ENCODE data around the gene PRR33.
"Not testable (repeated sequence)": the region's sequence is repeated elsewhere in the genome, so short reads cannot be mapped to it uniquely, and the experiment has no call there.

PRR33 gene

DNA sequence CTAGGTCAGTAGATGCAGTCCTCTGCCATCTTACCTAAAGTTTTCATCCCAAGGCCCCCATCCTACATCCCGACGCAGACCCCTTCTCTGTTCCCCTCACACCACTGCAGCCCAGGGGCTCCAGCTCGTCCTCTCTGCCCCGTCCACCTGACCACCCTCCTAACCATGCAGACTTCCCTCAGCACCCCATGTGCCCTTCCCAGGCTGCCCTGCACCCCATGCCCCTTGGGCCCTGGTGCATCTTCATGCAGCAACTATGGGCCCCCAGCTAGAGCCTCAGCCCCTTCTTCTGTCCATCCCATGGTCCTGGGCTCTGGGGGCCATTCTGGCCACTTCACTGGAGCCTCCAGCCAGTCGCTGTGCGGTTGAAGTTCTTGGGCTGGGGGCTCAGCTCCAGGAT, 2.9 kb downstream of the PRR33 start:
- no peak for DNase-seq

DNA sequence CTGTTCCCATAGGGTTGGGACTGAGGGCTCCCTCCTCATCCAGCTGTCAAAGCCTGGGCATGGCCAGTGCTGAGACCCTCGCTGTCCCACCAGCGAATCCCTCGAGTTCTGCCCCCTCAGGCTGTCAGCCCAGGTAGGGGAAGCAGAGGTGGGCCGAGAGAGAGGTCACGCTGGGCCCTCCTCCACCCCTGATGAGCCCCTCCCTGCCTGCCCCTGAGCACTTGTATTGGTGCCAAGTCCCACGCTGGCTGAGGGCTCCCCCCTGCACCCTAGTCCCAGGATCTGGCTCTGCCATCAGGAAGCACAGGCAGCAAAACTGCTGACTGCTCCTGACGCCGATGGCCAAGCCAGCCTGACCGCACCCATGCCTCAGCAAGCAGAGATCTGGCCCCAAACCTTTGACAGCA, 3.3 kb downstream of the PRR33 start:
- DNase-seq, result no peak

DNA sequence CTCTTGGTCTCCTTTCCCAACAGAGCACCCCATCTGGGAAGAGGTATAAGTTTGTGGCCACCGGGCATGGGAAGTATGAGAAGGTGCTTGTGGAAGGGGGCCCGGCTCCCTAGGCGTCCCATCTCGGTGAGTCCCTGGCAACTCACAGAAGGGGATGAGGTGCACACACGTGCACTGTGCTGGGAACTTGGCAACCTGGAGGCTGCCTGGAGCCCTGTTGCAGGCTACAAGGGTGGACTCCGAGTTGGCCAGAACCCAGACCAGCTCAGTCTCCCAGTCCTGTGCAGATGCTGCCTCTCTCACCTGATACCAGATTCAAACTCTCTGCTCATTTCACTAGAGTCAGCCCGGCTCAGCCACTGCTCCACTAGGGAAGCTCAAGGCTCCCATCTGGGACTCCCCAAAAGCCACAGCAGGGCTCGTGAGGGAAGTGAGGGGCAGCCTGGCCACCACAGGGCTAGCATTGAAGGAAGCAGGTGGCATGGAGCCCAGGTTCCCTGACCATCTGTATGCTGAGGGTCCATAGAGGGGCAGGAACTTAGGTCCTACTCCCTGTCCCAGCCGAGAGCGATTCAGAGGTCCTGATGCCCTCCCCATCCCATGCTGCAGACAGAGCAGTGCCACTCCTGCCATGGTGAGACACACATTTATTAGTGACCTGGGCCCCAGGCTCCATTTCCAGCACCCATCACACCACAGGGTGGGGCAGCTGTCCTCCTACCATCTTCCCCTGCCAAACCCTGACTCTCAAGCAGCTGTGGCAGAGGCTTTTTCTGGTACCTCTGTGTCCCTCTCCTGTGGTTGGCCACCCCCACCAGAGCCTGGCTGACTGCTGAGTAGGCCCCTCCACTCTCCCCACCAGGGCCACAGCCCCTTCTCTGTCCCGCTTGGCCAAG, 4.0 kb downstream of the PRR33 start:
- no peak for DNase-seq

DNA sequence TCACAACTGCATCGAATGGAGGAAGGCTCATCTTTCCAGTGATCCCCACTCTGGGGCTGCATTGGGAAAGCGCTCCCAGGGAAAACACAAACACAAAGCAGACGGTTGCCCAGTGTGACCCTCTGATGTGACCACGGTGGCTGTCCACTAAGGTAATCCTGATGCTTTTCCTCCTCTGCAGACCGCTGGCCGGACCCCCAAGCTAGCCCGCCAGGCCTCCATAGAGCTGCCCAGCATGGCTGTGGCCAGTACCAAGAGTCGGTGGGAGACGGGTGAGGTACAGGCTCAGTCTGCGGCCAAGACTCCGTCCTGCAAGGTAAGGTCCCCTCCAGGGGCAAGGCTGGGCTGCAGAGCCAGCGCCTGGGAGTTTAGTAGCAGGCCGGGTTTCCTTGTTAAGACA, 5.1 kb downstream of the PRR33 start:
- DNase-seq, result not testable (repeated sequence)

DNA sequence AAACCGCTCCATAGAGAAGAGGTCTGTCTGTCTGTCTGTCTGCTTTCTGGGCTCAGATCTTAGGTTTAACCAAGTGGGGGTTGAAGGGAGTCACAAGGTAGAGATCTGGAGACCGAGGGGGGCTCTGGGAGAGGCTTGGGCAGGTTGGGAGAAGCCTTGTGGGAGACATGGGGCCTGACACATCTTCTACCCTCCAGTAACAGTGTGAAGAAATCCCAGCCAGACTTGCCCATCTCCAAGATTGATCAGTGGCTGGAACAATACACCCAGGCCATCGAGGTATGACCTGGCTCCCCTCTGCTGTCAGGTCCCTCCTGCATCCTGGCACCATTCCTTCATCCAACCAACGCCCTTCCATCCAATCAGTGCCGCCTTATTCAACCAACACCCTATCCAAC, 7.4 kb downstream of the PRR33 start:
- no peak for DNase-seq

DNA sequence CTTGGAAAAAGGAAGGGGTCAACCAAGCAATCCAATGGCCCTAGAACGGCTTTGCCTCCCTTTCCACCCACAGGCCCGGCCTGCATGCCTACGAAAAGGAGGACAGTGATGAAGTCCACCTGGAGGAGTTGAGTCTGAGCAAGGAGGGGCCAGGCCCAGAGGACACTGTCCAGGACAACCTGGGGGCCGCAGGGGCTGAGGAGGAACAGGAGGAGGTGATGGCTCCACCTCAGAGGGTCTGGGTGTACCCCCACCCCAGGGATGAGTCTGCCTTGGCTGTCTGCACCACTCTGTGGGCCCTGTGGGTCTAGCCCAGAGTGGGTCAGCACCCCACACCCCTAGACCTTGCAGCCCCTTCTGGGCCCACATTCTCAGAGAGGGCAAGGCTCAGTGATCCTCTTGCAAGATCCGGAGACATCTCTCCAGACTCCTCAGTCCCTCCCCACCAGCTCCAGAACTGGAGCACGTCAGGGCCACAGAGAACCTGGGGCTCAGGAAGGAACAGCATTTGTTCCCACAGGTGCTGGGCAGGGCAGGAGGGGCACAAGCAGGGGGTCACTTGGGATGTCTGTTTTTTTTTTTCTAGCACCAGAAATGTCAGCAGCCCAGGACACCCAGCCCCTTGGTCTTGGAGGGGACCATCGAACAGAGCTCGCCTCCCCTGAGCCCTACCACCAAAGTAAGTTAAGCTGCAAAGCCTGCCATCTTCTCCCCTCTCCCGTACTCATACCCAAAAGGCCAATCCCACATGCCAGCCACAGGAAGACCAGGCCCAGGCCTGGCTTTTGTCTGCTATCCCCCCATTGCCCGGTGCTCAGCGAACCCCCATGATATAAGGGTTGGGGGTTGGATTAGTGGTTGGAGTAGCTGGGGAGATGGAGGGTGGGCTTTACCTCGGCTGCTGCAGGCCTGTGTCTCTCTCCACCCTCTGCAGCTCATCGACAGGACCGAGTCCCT, 8.1 kb downstream of the PRR33 start:
- DNase-seq, result no peak

DNA sequence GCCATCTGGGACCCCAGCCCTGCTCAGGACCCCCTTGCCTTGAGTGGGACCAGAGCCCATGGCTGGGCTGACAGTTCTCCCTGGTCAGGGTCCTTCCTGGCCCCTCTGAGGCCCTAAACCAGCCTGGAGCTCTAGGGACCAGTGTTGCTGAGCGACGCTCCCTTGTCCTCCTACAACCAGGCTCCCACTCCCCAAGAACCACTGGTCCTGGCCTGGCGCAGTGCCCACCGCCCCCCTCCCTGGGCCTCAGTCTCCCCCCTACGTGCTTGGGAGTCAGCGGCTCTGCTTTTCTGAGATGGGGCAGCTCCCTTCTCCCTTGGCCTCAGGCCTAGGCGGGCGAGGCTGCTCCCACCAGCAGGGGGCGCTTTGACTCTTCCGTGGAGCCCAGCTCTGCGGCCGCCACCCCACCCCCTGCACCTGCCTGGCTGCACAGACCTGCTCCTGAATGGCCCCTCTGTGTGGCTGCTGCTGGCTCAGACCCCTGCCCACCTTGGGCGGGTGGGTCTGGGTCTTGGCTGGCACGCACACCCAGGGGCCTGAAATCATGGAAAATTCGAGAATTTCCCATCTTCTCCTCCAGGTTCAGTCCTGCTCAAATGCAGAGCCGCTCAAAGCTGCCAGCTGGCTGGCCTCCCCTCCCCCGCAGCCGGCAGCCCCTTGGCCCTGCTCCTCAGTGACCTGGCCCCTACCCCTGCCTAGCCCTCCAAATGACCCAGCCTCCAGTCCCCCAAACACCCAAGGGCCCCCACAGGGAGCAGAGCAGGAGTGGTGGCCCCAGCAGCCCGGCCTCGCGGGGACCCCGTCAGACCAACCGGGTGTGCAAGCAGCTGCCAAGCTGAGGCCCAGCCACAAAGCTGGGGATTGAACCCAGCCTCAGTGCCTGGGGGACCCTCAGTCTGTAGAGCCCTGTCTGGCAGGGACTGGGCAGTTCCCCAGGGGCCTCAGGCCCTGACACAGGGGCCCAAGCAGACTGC, 9.1 kb downstream of the PRR33 start:
- no peak for DNase-seq

DNA sequence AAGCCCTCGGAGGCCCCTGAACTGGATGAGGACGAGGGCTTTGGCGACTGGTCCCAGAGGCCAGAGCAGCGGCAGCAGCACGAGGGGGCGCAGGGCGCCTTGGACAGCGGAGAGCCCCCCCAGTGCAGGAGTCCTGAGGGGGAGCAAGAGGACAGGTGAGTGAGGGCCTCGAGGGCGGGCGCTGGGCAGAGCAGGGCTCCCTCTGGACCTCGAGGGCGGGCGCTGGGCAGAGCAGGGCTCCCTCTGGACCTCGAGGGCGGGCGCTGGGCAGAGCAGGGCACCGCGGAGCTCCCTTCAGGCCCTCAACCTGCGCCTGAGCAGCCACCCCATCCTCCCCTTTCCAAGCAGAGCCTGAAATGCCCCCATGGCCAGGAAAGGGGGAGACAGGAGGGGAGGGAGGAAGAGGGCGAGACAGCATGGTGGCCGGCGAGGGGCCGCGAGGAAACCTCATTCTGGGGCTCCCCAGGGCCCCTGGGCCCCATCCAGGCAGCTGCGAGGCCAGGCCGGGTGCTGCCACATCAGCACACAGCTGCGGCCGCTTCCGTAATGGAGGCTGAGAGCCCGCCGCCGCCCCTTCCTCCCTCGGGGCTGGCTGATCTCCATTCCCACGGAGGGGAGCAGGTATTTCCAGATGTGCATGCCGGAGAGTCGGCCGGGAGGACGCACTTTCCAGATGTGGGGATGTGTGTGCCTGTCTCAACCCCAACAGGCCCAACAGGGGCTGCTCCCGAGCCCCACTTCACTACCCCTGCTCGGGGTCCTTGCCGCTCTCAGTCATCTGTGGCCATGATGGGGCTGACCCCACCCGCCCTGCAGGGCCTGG, 10.0 kb downstream of the PRR33 start:
- no peak for DNase-seq

DNA sequence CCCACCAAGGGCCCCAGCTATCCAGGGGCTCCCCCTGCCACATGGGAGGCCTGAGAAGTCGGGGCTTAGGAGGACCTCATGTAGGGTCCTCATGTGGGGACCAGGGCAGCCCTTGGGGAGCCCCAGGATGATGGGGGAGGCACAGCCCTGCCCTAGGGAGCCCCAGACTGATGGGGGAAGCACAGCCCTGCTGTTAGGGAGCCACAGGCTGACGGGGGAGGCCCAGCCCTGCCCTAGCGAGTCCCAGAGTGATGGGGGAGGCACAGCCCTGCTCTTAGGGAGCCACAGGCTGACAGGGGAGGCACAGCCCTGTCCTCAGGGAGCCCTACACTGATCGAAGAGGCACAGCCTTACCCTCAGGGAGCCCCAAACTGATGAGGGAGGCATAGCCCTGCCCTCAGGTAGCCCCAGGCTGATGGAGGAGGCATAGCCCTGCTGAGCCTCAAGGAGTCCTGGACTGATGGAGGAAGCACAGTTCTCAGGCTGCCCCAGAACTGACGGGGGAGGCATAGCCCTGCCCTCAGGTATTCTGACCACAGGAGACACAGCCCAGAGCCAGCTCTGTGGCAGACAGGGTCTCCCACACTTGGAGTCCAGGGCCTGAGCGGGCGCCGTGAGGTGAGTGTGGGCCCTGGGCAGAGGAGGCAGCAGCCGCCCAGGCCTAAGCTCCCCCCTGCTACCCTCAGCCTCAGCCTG, 10.8 kb downstream of the PRR33 start:
- DNase-seq, result no peak

DNA sequence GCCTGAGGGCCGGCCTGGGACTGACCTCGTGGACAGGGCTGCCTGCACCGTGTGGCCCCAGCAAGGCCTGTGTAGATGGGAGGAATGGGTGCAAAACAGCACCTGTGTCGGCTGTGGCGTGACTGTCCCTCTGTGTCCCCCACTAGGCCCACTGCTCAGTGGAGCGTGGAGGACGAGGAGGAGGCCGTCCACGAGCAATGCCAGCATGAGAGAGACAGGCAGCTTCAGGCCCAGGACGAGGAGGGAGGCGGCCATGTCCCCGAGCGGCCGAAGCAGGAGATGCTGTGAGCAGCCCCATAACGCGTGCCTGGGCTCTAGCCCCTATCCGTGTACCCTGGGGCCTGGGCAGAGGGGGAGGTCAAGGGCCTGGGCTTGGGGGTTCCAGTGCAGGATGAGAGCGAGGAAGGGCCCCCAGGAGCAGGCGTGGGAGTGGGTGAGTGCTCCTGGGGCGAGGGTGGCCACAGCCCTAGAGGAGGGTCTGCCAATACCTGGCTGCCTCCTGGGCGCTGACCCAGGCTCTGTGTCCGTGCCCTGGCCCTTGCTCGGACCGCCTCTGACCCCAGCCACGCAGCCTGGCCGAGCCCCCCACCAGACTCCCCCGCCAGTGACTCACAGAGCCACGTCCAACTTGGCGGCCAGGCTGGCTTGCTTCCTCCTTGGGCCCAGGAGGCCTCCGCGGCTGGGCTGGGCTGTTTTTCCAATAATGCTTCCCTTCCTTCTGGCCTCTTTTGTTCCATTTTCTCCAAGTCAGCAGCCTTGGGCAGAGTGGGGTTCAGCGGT, 11.6 kb downstream of the PRR33 start:
- no peak for DNase-seq

DNA sequence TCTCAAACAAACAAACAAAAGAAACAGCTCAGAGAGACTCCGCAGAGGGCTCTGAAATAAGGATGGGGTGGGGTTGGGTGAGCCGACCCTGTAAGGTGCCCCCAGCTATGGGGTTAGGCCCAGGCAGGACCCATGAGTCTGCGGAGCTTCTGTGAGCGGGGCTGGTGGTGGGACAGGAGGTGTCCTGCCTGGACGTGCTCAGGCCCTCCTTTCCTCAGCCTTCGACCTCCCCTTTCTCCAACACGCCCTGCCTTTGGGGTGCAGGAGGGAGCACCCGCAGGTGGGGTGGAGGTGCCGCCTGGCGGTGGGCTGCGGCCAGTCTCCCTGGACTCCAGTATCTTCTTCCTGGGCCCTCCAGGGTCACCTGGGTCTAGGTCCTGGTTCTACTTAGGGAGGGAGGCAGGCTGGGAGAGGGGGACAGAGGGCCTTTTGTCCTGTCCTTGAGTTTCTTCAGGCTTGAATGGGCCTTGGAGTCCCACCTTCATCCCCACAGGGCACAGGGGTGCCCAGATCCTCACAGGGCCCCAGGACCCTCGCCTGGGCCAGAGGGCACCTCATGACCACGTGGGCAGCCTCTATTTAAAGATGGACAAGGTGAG, 12.3 kb downstream of the PRR33 start:
- DNase-seq, result no peak

DNA sequence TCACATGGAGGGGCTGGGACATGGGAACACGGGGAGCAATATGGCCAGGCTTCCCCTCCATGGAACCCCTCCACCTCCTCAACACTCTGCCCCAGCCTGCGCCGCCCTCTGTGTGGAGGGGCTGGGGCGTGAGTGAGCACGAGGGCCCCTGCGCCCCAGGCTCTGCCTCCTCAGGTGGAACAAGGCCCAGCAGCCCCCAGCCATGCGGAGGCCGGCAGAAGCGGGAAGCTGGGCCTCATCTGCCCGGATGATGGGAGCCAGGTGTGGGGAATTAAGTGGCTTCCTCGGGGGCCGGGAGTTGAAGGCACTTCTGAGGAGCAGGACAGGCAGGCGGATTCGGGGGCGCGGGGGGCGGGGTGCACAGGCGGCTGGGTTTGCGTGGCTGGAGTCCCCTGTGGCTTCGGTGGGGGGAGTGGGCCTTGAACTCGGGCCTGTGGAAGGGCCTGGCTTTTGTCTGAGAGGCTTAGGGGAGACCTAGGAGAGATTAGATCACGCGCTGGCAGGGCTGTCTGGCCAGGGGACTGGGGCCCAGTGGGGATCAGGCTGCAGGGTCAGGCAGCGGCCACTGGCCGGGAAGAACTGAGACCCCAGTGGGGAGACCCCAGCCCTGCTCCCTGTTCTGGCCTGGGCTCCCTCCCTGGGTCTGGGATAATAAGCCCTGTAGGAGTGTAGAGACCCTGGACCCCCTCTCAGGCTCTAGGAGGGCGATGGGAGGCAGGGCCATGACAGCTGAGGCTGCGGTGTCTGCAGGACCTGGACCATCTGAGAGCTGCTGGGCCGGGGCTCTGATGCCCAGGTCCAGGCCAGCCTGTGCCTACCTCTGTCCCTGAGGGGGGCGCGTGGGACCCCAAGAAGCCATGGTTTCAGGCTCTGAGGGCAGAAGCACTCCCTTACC, 13.3 kb downstream of the PRR33 start:
- no peak for DNase-seq

DNA sequence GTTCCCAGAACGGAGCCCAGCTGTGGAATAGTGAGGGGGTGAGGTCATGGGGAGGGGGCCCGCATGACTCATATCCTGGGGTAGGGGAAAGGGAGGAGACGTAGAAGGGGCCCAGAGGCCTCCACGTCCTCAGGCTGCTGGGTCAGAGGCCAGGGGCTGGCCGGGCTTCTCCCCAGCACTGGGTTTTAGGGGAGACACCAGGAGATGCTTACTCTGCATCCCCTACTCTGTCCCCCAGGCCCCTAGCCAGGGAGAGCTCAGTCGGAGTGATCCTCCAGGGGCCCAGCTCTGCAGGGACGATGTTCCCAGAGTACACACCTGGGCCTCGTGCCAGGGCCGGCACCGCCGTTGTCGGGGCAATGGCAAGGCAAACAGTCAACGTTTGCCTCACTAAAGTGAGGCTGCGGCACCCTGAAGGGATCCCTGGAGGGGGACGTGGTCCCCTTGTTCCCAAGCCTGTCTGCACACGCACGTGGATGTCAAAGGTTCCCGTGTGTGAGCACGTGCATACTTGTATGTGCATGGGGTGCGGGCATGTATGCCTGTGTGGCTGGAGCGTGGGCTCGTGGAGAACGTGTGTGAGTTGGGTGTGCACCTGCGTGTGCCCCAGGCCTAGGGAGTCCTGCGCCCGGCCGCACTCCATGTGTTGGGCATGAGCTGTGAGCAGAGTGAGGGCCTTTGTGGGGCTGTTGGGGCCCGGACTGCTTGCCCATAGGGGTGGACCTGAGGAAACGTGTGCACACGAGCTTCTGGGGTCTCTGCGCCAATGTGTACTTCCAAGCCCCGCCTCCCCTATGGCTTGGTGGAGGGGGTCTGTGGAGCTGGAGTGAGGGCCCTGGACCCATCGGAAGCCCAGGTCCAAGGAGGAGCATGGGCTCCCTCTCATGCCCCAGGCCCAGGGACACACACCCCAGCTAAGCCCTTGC, 14.2 kb downstream of the PRR33 start:
- no peak for DNase-seq

DNA sequence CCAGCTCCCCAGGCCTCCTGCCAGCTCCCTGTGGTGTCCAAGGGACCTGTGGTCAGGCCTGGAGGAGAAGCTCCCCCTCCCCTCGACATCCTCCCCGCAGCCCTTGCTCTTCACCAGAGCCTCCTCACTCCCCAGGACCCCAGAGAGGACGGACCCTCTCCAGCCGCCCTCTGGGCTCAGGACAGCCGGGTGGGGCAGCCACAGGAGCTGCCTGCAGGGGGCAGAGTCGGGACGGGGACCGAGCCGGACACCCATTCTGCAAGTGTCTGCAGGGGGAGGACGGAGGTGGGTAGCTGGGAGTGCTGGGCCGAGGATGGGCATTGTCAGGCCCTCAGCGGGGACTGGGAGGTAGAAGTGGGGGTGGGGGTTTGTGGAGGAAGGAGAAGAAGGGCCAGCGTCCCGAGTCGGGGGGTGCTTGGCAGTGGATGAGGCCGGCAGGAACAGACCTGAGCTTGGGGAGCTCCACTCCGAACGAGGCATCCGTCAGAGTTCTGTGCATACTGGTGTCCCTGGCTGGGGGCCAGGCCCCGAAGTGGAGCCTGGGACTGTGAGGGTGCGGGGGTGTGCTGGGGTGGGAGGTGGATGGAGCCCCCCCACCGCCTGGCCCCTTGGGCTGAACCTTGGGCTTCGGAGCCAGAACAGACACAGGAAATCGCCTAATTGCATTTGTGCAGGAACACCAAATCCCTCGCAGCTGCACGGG, 15.2 kb downstream of the PRR33 start:
- no peak for DNase-seq

DNA sequence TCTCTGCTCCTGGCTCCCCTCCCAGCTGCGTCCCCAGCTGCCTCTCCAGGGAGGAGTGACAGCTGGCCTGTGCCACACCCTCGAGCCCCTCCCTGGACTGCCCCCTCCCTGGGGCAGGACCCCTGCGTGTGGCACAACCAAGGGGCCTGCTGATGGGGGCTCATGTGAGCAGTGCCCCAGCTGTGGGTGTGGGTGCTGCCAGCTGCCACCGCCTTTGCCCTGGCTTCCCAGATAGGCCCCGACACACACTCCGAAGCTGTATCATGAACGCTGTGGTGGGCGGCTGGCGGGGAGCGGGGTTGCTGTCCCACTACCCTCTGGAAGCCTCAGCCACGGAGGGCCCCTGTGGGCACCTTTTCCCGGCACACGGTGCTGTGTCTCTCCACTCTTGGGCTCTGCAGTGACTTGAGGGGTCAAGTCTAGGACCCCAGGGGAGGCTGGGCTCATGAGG, 15.8 kb downstream of the PRR33 start:
- DNase-seq, result not testable (repeated sequence)

DNA sequence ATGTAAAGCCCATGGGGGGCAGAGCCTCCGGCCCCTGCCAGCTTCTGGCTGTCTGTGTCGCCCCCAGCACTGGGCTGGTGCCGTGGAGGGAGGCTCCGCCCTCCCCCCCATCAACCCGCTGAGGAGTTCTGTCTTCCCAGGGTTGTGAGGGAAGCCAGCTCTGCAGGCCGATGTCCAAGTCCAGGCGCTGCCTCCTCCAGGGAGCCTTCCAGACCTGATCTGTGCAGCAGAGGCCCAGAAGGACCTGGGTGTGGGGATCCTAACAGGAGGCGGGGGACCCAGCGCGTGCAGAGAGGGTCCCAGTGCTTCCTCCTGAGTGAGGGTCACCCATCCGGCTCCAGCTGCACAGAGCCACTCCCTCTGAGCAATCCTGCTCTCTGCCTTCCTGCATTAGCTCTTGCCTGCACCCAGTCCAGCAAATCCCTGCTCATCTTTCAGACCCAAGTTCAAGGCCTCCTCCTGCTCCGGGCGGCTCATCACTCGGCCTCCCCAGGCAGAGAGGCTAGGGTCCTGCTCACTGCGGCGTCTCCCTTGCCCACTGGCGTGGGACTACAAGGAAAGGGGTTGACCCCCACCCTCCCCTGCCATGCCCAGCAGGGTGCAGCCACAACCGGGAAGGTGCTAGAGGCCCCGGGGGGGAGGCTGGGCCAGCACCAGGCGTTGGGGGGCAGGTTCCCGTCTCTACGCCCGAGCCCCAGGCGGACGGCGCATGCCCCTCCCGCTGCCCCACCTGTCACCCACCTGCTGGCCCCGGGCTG, 16.4 kb downstream of the PRR33 start:
- DNase-seq, result no peak
